Colon (tissue), 2 donors: ENCODE results near the gene PRPF4.

Source experiments
- FAIRE-seq: peaks from 2 replicates; lab custom pipeline; 2012; peaks lifted over from hg19 to GRCh38; lab: Jason Lieb, UNC
- donor health status: control.
- donor health status: control.

Gene PRPF4

GRCh38 chr9:113313261-113313660 lies 37.8 kb downstream of the PRPF4 start:
- FAIRE-seq: no peak

- no peak for FAIRE-seq
Measured at GRCh38 chr9:113315231-113315630, 39.8 kb downstream of the PRPF4 start.

GRCh38 chr9:113316030-113316429 lies 40.6 kb downstream of the PRPF4 start:
- FAIRE-seq: no peak

GRCh38 chr9:113317777-113318176 lies 42.3 kb downstream of the PRPF4 start:
- FAIRE-seq: no peak

- FAIRE-seq: no peak
Measured at GRCh38 chr9:113319054-113319453, 43.6 kb downstream of the PRPF4 start.

GRCh38 chr9:113320051-113320450 lies 44.6 kb downstream of the PRPF4 start:
- no peak for FAIRE-seq

- FAIRE-seq: no peak
Measured at GRCh38 chr9:113322671-113323070, 47.2 kb downstream of the PRPF4 start.

GRCh38 chr9:113326230-113326629 lies 50.8 kb downstream of the PRPF4 start:
- no peak for FAIRE-seq

- FAIRE-seq: no peak
Measured at GRCh38 chr9:113328045-113328782, 52.8 kb downstream of the PRPF4 start.

- FAIRE-seq: no peak
Measured at GRCh38 chr9:113331780-113332179, 56.3 kb downstream of the PRPF4 start.

- FAIRE-seq: no peak
Measured at GRCh38 chr9:113337714-113338113, 62.3 kb downstream of the PRPF4 start.

GRCh38 chr9:113340011-113340699 lies 64.7 kb downstream of the PRPF4 start, which contains the start of gene WDR31:
TSS of gene WDR31 (minus strand) at chr9:113340275. CDS start at chr9:113332022, 8,253 bp downstream.
- FAIRE-seq: no peak

GRCh38 chr9:113341712-113342410 lies 66.4 kb downstream of the PRPF4 start:
- FAIRE-seq: no peak
